H9 (cell line): ENCODE results near the gene OOSP1. TPM values are rescaled to one million over a fixed set of nuclear protein-coding genes. Genes with fewer than 3 reads are reported as not detected.

Experiments
- DNase-seq: peaks from one replicate; pipeline ENCODE4 v3.0.0-alpha.2; 2017
- H2AFZ ChIP-seq: one replicate; pipeline ENCODE4 v1.6.1; 2013; ENCODE audit warnings: mild to moderate bottlenecking, low read length, control low read depth, moderate library complexity
- H2AK5ac ChIP-seq: 2 replicates; pipeline ENCODE4 v1.6.1; 2013; ENCODE audit warnings: low read length, control low read depth, mixed read lengths; ENCODE audit not compliant: insufficient read length
- H2BK120ac ChIP-seq: one replicate; pipeline ENCODE4 v1.6.1; 2013; ENCODE audit warnings: low read depth, mild to moderate bottlenecking, low read length, control low read depth, inconsistent platforms; ENCODE audit not compliant: poor library complexity, severe bottlenecking
- H2BK12ac ChIP-seq: 2 replicates; pipeline ENCODE4 v1.6.1; 2013; ENCODE audit warnings: low read length, control low read depth, mixed read lengths, low read depth; ENCODE audit not compliant: insufficient read length
- H2BK15ac ChIP-seq: 2 replicates; pipeline ENCODE4 v1.6.1; 2013; ENCODE audit warnings: low read depth, low read length, control low read depth
- H2BK20ac ChIP-seq: one replicate; pipeline ENCODE4 v1.6.1; 2013; ENCODE audit warnings: low read depth, mild to moderate bottlenecking, low read length, control low read depth, inconsistent platforms; ENCODE audit not compliant: poor library complexity, severe bottlenecking
- H2BK5ac ChIP-seq: 2 replicates; pipeline ENCODE4 v1.6.1; 2013; ENCODE audit warnings: low read length, control low read depth, mixed read lengths; ENCODE audit not compliant: insufficient read length
- H3K14ac ChIP-seq: 2 replicates; pipeline ENCODE4 v1.6.1; 2013; ENCODE audit warnings: low read length, control low read depth; ENCODE audit not compliant: insufficient read depth
- H3K18ac ChIP-seq: 2 replicates; pipeline ENCODE4 v1.6.1; 2013; ENCODE audit warnings: low read depth, mild to moderate bottlenecking, mixed read lengths, low read length, control low read depth; ENCODE audit not compliant: insufficient read length
- H3K23ac ChIP-seq: 2 replicates; pipeline ENCODE4 v1.6.1; 2013; ENCODE audit warnings: low read length, control low read depth, mixed read lengths, low read depth; ENCODE audit not compliant: insufficient read length
- H3K23me2 ChIP-seq: 2 replicates; pipeline ENCODE4 v1.6.1; 2013; ENCODE audit warnings: low read depth, mild to moderate bottlenecking, mixed read lengths, low read length, control low read depth; ENCODE audit not compliant: insufficient read length, poor library complexity, severe bottlenecking
- H3K27ac ChIP-seq: 2 replicates; pipeline ENCODE4 v1.5.1; 2013; ENCODE audit warnings: low read length, control low read depth, mixed read lengths, low read depth; ENCODE audit not compliant: insufficient read length
- H3K27me3 ChIP-seq: 2 replicates; pipeline ENCODE4 v1.6.1; 2013; ENCODE audit warnings: low read length, control low read depth, inconsistent platforms; ENCODE audit not compliant: insufficient read depth
- H3K4ac ChIP-seq: 2 replicates; pipeline ENCODE4 v1.6.1; 2013; ENCODE audit warnings: low read depth, mild to moderate bottlenecking, control low read depth, inconsistent platforms, low read length, moderate library complexity
- H3K4me1 ChIP-seq: 2 replicates; pipeline ENCODE4 v1.6.1; 2013; ENCODE audit warnings: low read length, control low read depth, inconsistent platforms; ENCODE audit not compliant: insufficient read depth
- H3K4me2 ChIP-seq: 2 replicates; pipeline ENCODE4 v1.6.1; 2013; ENCODE audit warnings: low read length, control low read depth, mixed read lengths; ENCODE audit not compliant: insufficient read length, insufficient read depth
- H3K56ac ChIP-seq: 2 replicates; pipeline ENCODE4 v1.6.1; 2013; ENCODE audit warnings: low read depth, mild to moderate bottlenecking, mixed read lengths, low read length, control low read depth; ENCODE audit not compliant: insufficient read length
- H3K79me1 ChIP-seq: 2 replicates; pipeline ENCODE4 v1.6.1; 2013; ENCODE audit warnings: low read depth, mild to moderate bottlenecking, moderate library complexity, low read length, control low read depth, inconsistent platforms; ENCODE audit not compliant: insufficient read depth, poor library complexity, severe bottlenecking
- H3K79me2 ChIP-seq: 2 replicates; pipeline ENCODE4 v1.6.1; 2013; ENCODE audit warnings: low read length, control low read depth, inconsistent platforms; ENCODE audit not compliant: insufficient read depth
- H3K9ac ChIP-seq: 2 replicates; pipeline ENCODE4 v1.6.1; 2013; ENCODE audit warnings: low read length, control low read depth, mixed read lengths; ENCODE audit not compliant: insufficient read length; ENCODE audit errors: extremely low read depth
- H3K9me3 ChIP-seq: one replicate; pipeline ENCODE4 v1.6.1; 2013; ENCODE audit warnings: low read depth, low read length, inconsistent platforms; ENCODE audit not compliant: control insufficient read depth
- H3T11ph ChIP-seq: one replicate; pipeline ENCODE4 v1.6.1; 2013; ENCODE audit warnings: mild to moderate bottlenecking, low read length, control low read depth, inconsistent platforms
- H4K20me1 ChIP-seq: one replicate; pipeline ENCODE4 v1.6.1; 2013; ENCODE audit not compliant: control insufficient read depth, insufficient read length, insufficient read depth
- H4K5ac ChIP-seq: 2 replicates; pipeline ENCODE4 v1.6.1; 2013; ENCODE audit warnings: low read depth, mild to moderate bottlenecking, mixed read lengths, low read length, control low read depth; ENCODE audit not compliant: insufficient read length
- H4K8ac ChIP-seq: replicated peaks from 2 replicates; pipeline ENCODE4 v1.6.1; 2013; ENCODE audit warnings: low read length, control low read depth, mixed read lengths, low read depth; ENCODE audit not compliant: insufficient read length
- H4K91ac ChIP-seq: 2 replicates; pipeline ENCODE4 v1.6.1; 2013; ENCODE audit warnings: low read depth, mild to moderate bottlenecking, moderate library complexity, mixed read lengths, low read length, control low read depth; ENCODE audit not compliant: insufficient read length
- H3K27ac Mint-ChIP-seq, 3 experiments: 2 replicates in 2 of 3; 3 replicates in 1 of 3; pipeline ENCODE4 v1.8.0; 2020 to 2021; ENCODE audit warnings: mixed read lengths in 3 of 3, mild to moderate bottlenecking in 1 of 3, moderate library complexity in 1 of 3
- H3K27me3 Mint-ChIP-seq: 2 replicates; pipeline ENCODE4 v1.8.0; 2021; ENCODE audit warnings: low read depth, mild to moderate bottlenecking, moderate library complexity, mixed read lengths
- H3K36me3 Mint-ChIP-seq, 3 experiments: 2 replicates in 2 of 3; 3 replicates in 1 of 3; pipeline ENCODE4 v1.8.0; 2020 to 2021; ENCODE audit warnings: low read depth in 3 of 3, mixed read lengths in 3 of 3; ENCODE audit not compliant: insufficient read depth in 1 of 3
- H3K4me1 Mint-ChIP-seq, 2 experiments: 2 replicates each; pipeline ENCODE4 v1.8.0; 2020; ENCODE audit warnings: mixed read lengths in 2 of 2
- H3K4me3 Mint-ChIP-seq, 2 experiments: 2 replicates in 1 of 2; 3 replicates in 1 of 2; pipeline ENCODE4 v1.8.0; 2020 to 2021; ENCODE audit warnings: mild to moderate bottlenecking in 2 of 2, mixed read lengths in 2 of 2, moderate library complexity in 1 of 2
- H3K9me3 Mint-ChIP-seq, 2 experiments: 2 replicates in 1 of 2; 3 replicates in 1 of 2; pipeline ENCODE4 v1.8.0; 2020; ENCODE audit warnings: mild to moderate bottlenecking in 2 of 2, mixed read lengths in 2 of 2, moderate library complexity in 1 of 2
- CTCF ChIP-seq: fragments of 200-600 bp; sonication (generic); conservative IDR thresholded peaks from 3 replicates; pipeline ENCODE4 v1.8.0; 2021; ENCODE audit warnings: antibody characterized with exemption, mild to moderate bottlenecking
- WGBS: extraction: QIAGEN DNeasy Blood & Tissue Kit; methylation state at CpG from one replicate; pipeline ENCODE4 v1.1.7; 2013; ENCODE audit warnings: missing lambda C conversion rate, low lambda C conversion rate, mixed read lengths; ENCODE audit not compliant: insufficient read length; ENCODE audit errors: extremely low coverage; 5-methylcytosine and 5-hydroxymethylcytosine counted together
- total RNA-seq: library from RNA; stranded (reverse); gene quantifications from 2 replicates; pipeline ENCODE4 v1.2.1, GENCODE V29; 2021

Gene OOSP1
- total RNA-seq, 1 experiment from 2014 or later: not detected

- H4K91ac ChIP-seq: no peak overlapping the region
- Mint-ChIP-seq H3K4me3 (no peak overlapping the region), H3K9me3 (peaks cover 34 to 37% of the 10 kb centered on the region in 2 experiments), H3K27me3 (no peaks in the 10 kb centered on the region; the same call in 1 of the 2 replicates), H3K36me3 (peaks cover 14 to 27% (median 22%) of the 10 kb centered on the region in 3 experiments), H3K4me1 (no peaks in the 10 kb centered on the region), H3K27ac (no peak overlapping the region)
- no peak overlapping the region for H3K9ac ChIP-seq
- H2BK12ac ChIP-seq: no peak overlapping the region
- no peak overlapping the region for H3K27ac ChIP-seq
- H4K5ac ChIP-seq: no peak overlapping the region
- H3K27me3 ChIP-seq: no peaks in the 10 kb centered on the region
- peaks cover 7% of the 10 kb centered on the region for H3K9me3 ChIP-seq
- no peaks in the 10 kb centered on the region for H3K23me2 ChIP-seq
- H2BK5ac ChIP-seq: no peak overlapping the region
- no peak overlapping the region for H3K56ac ChIP-seq
- no peak overlapping the region for H2BK20ac ChIP-seq
- no peaks in the 10 kb centered on the region for H3K79me1 ChIP-seq
- no peak overlapping the region for H2BK15ac ChIP-seq
- H3K4me2 ChIP-seq: no peak overlapping the region
- no peak overlapping the region for H3K18ac ChIP-seq
- H2AK5ac ChIP-seq: no peak overlapping the region
- no peak for TF ChIP-seq CTCF
- DNase-seq: no peak
- H3K4me1 ChIP-seq: no peaks in the 10 kb centered on the region
- H2BK120ac ChIP-seq: no peak overlapping the region
- no peaks in the 10 kb centered on the region for H3K79me2 ChIP-seq
- no peak overlapping the region for H3K14ac ChIP-seq
- WGBS: no CpG with 5 or more reads among the region's 1 CpG
- H4K8ac ChIP-seq: no peak overlapping the region
- no peaks in the 10 kb centered on the region for H4K20me1 ChIP-seq
- no peak overlapping the region for H3K4ac ChIP-seq
- no peak overlapping the region for H3T11ph ChIP-seq
- H2AFZ ChIP-seq: no peak overlapping the region
- H3K23ac ChIP-seq: no peak overlapping the region
Observed at GRCh38 chr11:59931688-59932087, 6.5 kb upstream of the OOSP1 start.
